Fibroblast of lung (primary cell): Measurements from ENCODE around the gene SORL1. TPM values are rescaled to one million over a fixed set of nuclear protein-coding genes. Genes with fewer than 3 reads are reported as not detected.

Experiments used
- DNase-seq, 2 donors: peaks; one replicate each; pipeline versions ENCODE4 v3.0.0 to v3.0.0-alpha.2; 2010; ENCODE audit warnings: low read depth in 2 of 2
- H2AFZ ChIP-seq: 2 replicates; pipeline ENCODE4 v1.5.1; 2012; ENCODE audit warnings: low read length, control low read depth, inconsistent platforms
- H3K27ac ChIP-seq: 2 replicates; pipeline ENCODE4 v1.5.1; 2011; ENCODE audit warnings: low read length, control low read depth; ENCODE audit not compliant: insufficient read depth
- H3K27me3 ChIP-seq: 2 replicates; pipeline ENCODE4 v1.5.1; 2011; ENCODE audit warnings: mild to moderate bottlenecking, low read length; ENCODE audit not compliant: control insufficient read depth, insufficient read depth
- H3K36me3 ChIP-seq: 2 replicates; pipeline ENCODE4 v1.5.1; 2011; ENCODE audit warnings: low read length; ENCODE audit not compliant: control insufficient read depth, insufficient read depth
- H3K4me1 ChIP-seq: 2 replicates; pipeline ENCODE4 v1.5.1; 2011; ENCODE audit warnings: low read length; ENCODE audit not compliant: control insufficient read depth, insufficient read depth; ENCODE audit errors: extremely low read depth
- H3K4me2 ChIP-seq: 2 replicates; pipeline ENCODE4 v1.5.1; 2011; ENCODE audit warnings: low read length, control low read depth; ENCODE audit not compliant: insufficient read depth; ENCODE audit errors: extremely low read depth
- H3K4me3 ChIP-seq, 4 experiments: fragments of 200-600 bp in 1 of 4; sonication (generic) in 1 of 4; replicated peaks in 1 of 4; 2 replicates each; pipeline ENCODE4 v1.5.1; 2011 to 2016; ENCODE audit warnings: low read length in 4 of 4, low read depth in 3 of 4, mild to moderate bottlenecking in 3 of 4, control low read depth in 2 of 4, inconsistent platforms in 1 of 4, mixed read lengths in 1 of 4; ENCODE audit not compliant: insufficient read depth in 1 of 4; ENCODE audit errors: control extremely low read depth in 1 of 4
- H3K79me2 ChIP-seq: 2 replicates; pipeline ENCODE4 v1.5.1; 2012; ENCODE audit warnings: mild to moderate bottlenecking, low read length, inconsistent platforms; ENCODE audit not compliant: control insufficient read depth, insufficient read depth
- H3K9ac ChIP-seq: 2 replicates; pipeline ENCODE4 v1.5.1; 2011; ENCODE audit warnings: mild to moderate bottlenecking, low read length, control low read depth; ENCODE audit not compliant: insufficient read depth
- H3K9me3 ChIP-seq: 2 replicates; pipeline ENCODE4 v1.5.1; 2012; ENCODE audit warnings: low read depth, low read length; ENCODE audit not compliant: control insufficient read depth, insufficient read depth
- H4K20me1 ChIP-seq: 2 replicates; pipeline ENCODE4 v1.5.1; 2011; ENCODE audit warnings: low read length; ENCODE audit not compliant: control insufficient read depth, insufficient read depth; ENCODE audit errors: extremely low read depth
- CTCF ChIP-seq, 2 donors: IDR thresholded peaks in 1 of 2; conservative IDR thresholded peaks in 1 of 2; 1 replicate in 1 of 2; 2 replicates in 1 of 2; pipeline ENCODE4 v1.5.1; 2011 to 2012; ENCODE audit warnings: low read length in 2 of 2, control low read depth in 1 of 2, inconsistent platforms in 1 of 2, low read depth in 1 of 2, mild to moderate bottlenecking in 1 of 2
- EZH2 ChIP-seq: IDR thresholded peaks from 2 replicates; pipeline ENCODE4 v1.5.1; 2012; ENCODE audit warnings: low read length, control low read depth, mild to moderate bottlenecking; ENCODE audit errors: missing control alignments
- polyA plus RNA-seq, 2 donors: library from polyadenylated mRNA; depleted of rRNA in 1 of 2; stranded (reverse) in 1 of 2; unstranded in 1 of 2; fragments of >200 nt; gene quantifications; 2 replicates each; pipeline ENCODE4 v1.2.1, GENCODE V29; 2011 to 2012; ENCODE audit warnings: missing spikeins in 1 of 2
- total RNA-seq: library from RNA; depleted of rRNA; stranded (reverse); fragments of >200 nt; gene quantifications from 2 replicates; pipeline ENCODE4 v1.2.1, GENCODE V29; 2014

The SORL1 gene
- total and polyA plus RNA-seq, 2 donors (not counting 1 experiment from before 2014, with no cell fraction given): 0.58 to 10.9 TPM

GRCh38 chr11:121441521-121441920, 10.6 kb upstream of the SORL1 start:
- H3K9ac ChIP-seq: no peak overlapping the region
- no peaks in the 10 kb centered on the region for H4K20me1 ChIP-seq
- H2AFZ ChIP-seq: no peak overlapping the region
- H3K9me3 ChIP-seq: no peaks in the 10 kb centered on the region
- TF ChIP-seq EZH2 (no peak), CTCF (conservative IDR thresholded peaks at IDR 0.05 in 1 of 2, IDR thresholded peaks at IDR 0.05 in 1 of 2; ENCODE audit: low read depth in 1 of 2, low read length in 2 of 2) (no peak)
- no peak for DNase-seq
- H3K79me2 ChIP-seq: no peaks in the 10 kb centered on the region
- no peak overlapping the region for H3K4me3 ChIP-seq
- H3K27me3 ChIP-seq: peaks cover 6% of the 10 kb centered on the region
- no peak overlapping the region for H3K27ac ChIP-seq
- H3K4me1 ChIP-seq: no peaks in the 10 kb centered on the region
- H3K4me2 ChIP-seq: no peak overlapping the region
- H3K36me3 ChIP-seq: no peaks in the 10 kb centered on the region

GRCh38 chr11:121443688-121444275, 8.3 kb upstream of the SORL1 start:
- H3K79me2 ChIP-seq: no peaks in the 10 kb centered on the region
- H3K9me3 ChIP-seq: no peaks in the 10 kb centered on the region
- no peak overlapping the region for H2AFZ ChIP-seq
- no peaks in the 10 kb centered on the region for H4K20me1 ChIP-seq
- no peak overlapping the region for H3K9ac ChIP-seq
- H3K27me3 ChIP-seq: peaks cover 6% of the 10 kb centered on the region
- H3K27ac ChIP-seq: no peak overlapping the region
- TF ChIP-seq EZH2 (no peak), CTCF (conservative IDR thresholded peaks at IDR 0.05 in 1 of 2, IDR thresholded peaks at IDR 0.05 in 1 of 2; ENCODE audit: low read depth in 1 of 2, low read length in 2 of 2) (no peak)
- H3K4me2 ChIP-seq: no peak overlapping the region
- no peak for DNase-seq
- H3K36me3 ChIP-seq: no peaks in the 10 kb centered on the region
- H3K4me1 ChIP-seq: no peaks in the 10 kb centered on the region
- H3K4me3 ChIP-seq: no peak overlapping the region

GRCh38 chr11:121444526-121444925, 7.6 kb upstream of the SORL1 start:
- H2AFZ ChIP-seq: no peak overlapping the region
- no peak overlapping the region for H3K27ac ChIP-seq
- H3K79me2 ChIP-seq: no peaks in the 10 kb centered on the region
- no peaks in the 10 kb centered on the region for H3K9me3 ChIP-seq
- no peaks in the 10 kb centered on the region for H4K20me1 ChIP-seq
- no peak overlapping the region for H3K4me3 ChIP-seq
- TF ChIP-seq CTCF (conservative IDR thresholded peaks at IDR 0.05 in 1 of 2, IDR thresholded peaks at IDR 0.05 in 1 of 2; ENCODE audit: low read depth in 1 of 2, low read length in 2 of 2) (no peak), EZH2 (no peak)
- H3K4me2 ChIP-seq: no peak overlapping the region
- no peaks in the 10 kb centered on the region for H3K4me1 ChIP-seq
- H3K9ac ChIP-seq: no peak overlapping the region
- DNase-seq: no peak
- peaks cover 6% of the 10 kb centered on the region for H3K27me3 ChIP-seq
- no peaks in the 10 kb centered on the region for H3K36me3 ChIP-seq
